SK-N-DZ (cell line): ENCODE measurements around the gene MRPL55.
A peak's percentile ranks its signal among the peaks of the same experiment; 100 is the strongest.

Experiments
- DNase-seq: peaks from one replicate; pipeline ENCODE4 v3.0.0-alpha.2; 2015; ENCODE audit warnings: low spot score

Gene MRPL55

DNA sequence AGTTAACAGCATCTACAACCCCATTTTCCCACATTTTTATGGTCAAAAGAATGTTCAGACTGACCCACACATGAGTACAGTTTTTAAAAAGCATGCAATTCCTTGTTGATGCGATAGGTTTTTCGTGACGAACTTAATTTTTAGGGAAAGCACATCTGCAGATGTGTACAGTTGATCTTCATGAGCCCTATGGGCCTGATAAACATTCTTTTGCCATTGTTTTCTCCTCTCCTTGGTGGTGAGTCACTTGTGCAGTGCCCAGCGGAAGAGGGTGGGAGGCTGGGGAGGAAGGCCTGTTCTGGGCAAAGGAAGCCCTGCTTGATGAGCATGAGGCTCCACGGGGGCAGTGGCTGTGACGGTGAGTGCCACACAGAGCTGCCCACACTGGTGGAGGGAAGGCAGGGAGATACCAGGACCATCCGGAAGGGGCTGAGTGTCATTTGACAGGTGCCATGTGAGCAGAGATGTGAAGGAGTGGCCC, 21.3 kb downstream of the MRPL55 start:
- DNase-seq, result no peak

DNA sequence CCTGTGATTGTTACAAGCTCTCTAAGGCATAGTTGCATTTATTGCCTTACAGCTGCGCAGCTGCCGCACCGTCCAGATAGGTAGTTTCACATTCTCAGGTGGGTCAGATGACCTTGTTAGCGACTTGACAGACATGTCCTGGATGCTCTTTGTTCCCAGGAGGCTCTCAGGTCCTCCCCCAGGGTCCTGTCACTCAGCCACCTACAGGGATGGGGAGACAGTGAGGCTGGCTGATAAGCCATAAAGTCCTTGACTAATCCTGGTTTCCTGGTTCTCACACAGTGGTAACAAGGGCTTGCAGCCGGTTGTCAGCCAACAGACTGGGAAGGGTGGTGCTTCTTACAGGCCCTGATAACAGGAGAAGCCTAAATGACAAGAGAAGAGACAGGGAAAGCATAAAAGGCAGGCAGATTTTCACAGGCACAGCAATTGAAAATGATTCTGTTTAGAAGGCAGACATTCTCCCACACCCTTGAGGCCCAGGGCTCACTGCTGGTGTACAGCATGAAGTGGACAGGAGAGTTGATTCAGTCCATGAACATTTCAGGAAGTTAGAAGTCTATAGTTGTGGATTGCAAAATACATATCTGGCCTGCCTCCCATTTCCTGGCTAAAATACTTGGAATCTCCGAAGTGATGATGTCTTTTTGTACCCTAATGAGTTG, 23.7 kb downstream of the MRPL55 start:
- no peak for DNase-seq

- DNase-seq, result no peak
Measured at GRCh38 chr1:228084797-228085196, 24.3 kb downstream of the MRPL55 start.

DNA sequence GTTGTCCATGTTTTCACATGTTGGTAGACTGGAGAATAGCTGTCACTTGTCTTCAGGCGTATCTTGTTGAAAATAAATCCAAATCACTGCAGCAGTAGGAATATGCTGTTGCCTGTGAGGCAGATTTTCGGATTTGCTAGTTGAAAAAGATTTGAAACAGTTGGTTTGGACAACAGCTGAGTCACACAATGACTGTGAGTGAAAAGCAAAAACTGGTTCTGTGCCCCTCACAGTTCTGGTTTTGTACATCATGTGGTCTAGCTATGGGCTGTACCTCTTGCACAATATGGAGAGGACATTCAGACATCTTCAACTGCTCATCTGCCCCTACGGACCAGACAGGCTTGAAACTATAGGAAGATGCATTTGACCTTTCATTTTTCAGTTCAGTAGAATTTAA, 24.8 kb downstream of the MRPL55 start:
- DNase-seq, result no peak

GRCh38 chr1:228083871-228084278, 25.2 kb downstream of the MRPL55 start:
- no peak for DNase-seq

- DNase-seq, result no peak
Measured at GRCh38 chr1:228082918-228083870, 25.9 kb downstream of the MRPL55 start.

DNA sequence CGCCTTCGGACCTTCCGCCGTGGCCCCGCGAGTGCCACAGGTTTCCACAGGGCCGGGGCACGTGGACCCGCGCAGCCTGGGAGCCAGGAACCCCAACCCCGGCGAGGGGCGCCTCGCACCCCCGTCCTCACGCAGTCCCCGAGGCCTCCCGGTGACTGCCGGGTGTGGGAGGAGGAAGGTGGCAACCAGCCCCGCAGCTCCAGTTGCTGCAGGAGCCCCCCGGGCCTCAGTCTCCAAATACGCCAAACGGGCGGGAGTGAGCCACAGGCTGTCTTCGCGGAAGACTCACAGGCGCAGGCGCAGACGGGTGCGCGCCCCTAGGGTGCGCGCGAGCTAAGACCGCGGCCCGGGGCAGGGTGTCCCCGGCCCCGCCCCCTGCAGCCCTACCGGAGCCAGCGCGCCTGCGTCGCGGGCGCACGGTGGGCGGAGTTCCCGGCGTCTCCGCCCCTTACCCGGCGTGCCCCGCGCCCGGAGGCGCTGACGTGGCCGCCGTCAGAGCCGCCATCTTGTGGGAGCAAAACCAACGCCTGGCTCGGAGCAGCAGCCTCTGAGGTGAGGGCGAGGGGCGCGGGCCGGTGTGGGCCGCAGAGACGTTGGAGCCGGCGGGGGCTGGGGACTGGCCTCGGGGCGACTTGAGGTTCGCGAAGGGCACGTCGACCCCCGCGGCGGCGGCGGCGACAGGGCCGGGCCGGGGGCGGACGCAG, 26.7 kb downstream of the MRPL55 start, which contains the start of gene ARF1:
TSS of gene ARF1 (plus strand) at position 495 of the 704 bp plus-strand sequence. CDS start 14,407 bp downstream, outside the sequence.
- peak; percentile 89 for DNase-seq

DNA sequence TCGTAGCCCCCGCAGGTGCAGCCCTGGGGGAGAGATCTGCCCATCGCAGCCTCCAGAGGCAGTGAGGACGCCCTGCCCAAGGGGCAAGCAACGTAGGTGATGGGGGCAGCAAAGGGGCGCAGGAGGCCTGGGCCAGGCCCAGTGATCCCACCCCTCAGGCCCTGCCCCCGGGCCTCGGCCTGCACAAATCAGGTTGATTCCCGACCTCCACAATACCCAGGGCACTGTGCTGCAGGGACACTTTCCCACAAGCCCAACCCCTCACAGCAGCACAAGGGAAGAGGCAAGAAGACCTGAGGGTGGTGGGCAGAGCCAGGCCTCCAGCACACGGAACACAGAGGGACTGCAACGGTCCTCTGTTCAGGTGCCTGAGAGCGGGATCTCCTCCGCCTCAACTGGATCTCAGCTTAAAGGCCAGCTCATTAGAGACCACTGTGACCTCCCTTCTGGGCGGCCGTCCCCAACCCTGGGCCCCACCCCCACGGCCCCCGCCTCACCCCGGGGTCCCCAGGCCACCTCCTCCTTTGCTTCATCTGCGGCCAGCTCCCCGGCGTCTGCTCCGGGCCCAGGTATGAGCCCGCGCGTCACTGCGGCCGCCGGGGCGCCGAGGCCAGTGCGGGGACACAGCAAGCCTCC, 27.4 kb downstream of the MRPL55 start:
- DNase-seq, result peak; percentile 66

GRCh38 chr1:228081144-228081543, 28.0 kb downstream of the MRPL55 start:
- no peak for DNase-seq

GRCh38 chr1:228079601-228080263, 29.4 kb downstream of the MRPL55 start:
- no peak for DNase-seq

DNA sequence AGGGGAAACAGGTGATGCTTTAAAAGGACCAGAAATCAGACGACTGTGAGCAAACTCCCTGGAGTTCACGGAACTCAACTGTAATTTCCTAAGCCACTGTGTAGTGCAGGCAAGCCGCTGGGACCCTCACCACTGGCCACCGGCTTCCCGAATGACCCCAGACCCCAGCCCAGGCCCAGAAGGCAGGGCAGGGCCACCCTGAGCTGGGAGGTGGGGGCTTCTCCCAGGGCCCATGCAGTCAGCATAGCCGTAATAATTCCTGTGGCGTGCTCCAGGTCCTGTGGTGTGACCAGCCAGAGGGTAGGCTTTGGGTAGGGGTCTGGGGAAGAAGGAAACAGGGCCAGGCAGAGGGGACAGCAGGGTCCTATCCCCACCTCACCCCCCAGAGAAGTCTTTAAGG, 30.1 kb downstream of the MRPL55 start:
- DNase-seq, result no peak

- no peak for DNase-seq
Measured at GRCh38 chr1:228077565-228078330, 31.4 kb downstream of the MRPL55 start.

DNA sequence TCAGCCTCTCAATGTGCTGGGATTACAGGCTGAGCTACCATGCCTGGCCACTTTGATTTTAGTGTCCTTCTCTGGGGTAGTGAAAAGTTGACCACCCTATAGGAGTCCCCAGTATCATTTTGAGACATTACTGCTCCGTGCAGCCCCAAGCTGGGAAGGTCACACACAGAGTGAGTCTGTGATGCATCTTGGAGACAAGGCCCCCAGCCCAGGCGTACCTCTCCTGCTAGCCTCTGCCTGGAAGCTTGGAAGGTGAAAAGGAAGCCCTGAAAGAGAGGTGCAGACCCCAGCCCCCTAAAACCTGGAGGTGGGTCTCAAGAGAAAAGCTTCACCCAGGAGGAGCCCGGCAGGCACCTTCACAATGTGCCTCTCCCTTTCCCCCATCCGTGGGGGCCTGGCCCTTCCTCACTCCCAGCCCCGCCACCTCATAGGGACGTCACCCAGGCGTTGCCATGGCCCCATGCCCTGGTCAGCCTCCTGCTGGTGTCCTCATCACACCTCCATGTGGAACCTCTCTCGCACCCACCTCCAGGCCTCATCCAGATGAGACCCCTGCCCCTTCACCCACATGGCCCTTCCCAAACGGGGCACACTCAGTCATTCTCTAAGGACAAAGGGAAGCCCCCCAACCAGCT, 32.2 kb downstream of the MRPL55 start:
- no peak for DNase-seq

DNA sequence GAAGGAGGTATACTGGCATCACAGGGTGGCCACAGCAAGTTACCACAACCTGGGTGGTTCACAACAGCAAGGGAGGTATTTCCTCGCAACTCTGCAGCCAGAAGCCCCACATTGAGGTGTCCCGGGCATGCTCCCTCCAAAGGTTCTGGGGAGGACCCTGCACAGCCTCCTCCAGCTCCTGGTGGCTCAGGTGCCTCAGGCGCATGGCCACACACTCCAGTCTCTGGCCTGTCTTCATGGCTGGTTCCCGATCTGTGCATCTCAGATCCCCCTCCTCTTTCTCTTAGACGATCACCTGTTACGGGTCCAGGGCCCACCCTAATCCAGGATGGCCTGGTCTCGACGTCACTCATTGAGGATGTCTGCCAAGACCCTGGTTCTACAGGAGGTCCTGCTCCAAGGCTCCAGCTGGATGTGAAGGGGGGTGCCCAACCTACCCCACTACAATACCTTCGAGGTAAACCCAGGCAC, 33.3 kb downstream of the MRPL55 start:
- DNase-seq, result no peak

- no peak for DNase-seq
Measured at GRCh38 chr1:228074954-228075730, 34.0 kb downstream of the MRPL55 start.

GRCh38 chr1:228073857-228074545, 35.1 kb downstream of the MRPL55 start:
- peak; percentile 73 for DNase-seq

GRCh38 chr1:228073061-228073856, 35.8 kb downstream of the MRPL55 start:
- DNase-seq, result no peak
